Endothelial cell of umbilical vein (primary cell): Measurements from ENCODE around the gene SLC12A2. TPM values are rescaled to one million over a fixed set of nuclear protein-coding genes. Genes with fewer than 3 reads are reported as not detected.

Source experiments
- BruUV-seq: library from RNA; stranded (reverse); fragments of 400-500 nt; replicated peaks from 2 replicates; lab custom pipeline; 2021; lab: Mats Ljungman, UMichigan
- CTCF ChIA-PET: fragments of 300-600, 350-600 bp; sonication (Branson Sonifier 250); formaldehyde crosslinking; loops from one replicate; lab custom pipeline; 2021; ENCODE audit warnings: antibody characterized with exemption, inconsistent platforms; lab: Charles Lee
- POLR2A ChIA-PET: fragments of 300-600, 350-600 bp; sonication (Branson Sonifier 250); formaldehyde crosslinking; loops from one replicate; lab custom pipeline; 2021; ENCODE audit warnings: antibody characterized with exemption, inconsistent platforms; lab: Charles Lee
- DNase-seq: peaks from one replicate; pipeline ENCODE4 v3.0.0-alpha.2; 2011; ENCODE audit warnings: low read depth, low spot score
- FAIRE-seq: peaks from 2 replicates; lab custom pipeline; 2011; peaks lifted over from hg19 to GRCh38; lab: Jason Lieb, UNC
- H2AFZ ChIP-seq: 2 replicates; pipeline ENCODE4 v1.6.0; 2012; ENCODE audit warnings: low read depth, low read length, control low read depth, inconsistent platforms
- H3K27ac ChIP-seq: 2 replicates; pipeline ENCODE4 v1.5.1; 2011; ENCODE audit warnings: low read depth, mild to moderate bottlenecking, control low read depth, low read length, moderate library complexity; ENCODE audit not compliant: insufficient read depth
- H3K27me3 ChIP-seq, 2 experiments: 2 replicates each; pipeline versions ENCODE4 v1.6.0 to v1.6.1; 2011; ENCODE audit warnings: low read length in 2 of 2, mixed read lengths in 1 of 2; ENCODE audit not compliant: control insufficient read depth in 2 of 2, insufficient read depth in 2 of 2
- H3K36me3 ChIP-seq, 2 experiments: 2 replicates in 1 of 2; 3 replicates in 1 of 2; pipeline ENCODE4 v1.5.1; 2011; ENCODE audit warnings: low read length in 2 of 2, mild to moderate bottlenecking in 1 of 2, moderate library complexity in 1 of 2; ENCODE audit not compliant: control insufficient read depth in 2 of 2, insufficient read depth in 2 of 2; ENCODE audit errors: extremely low read depth in 1 of 2
- H3K4me1 ChIP-seq: 3 replicates; pipeline ENCODE4 v1.5.1; 2011; ENCODE audit warnings: mild to moderate bottlenecking, low read length; ENCODE audit not compliant: control insufficient read depth, insufficient read depth; ENCODE audit errors: extremely low read depth
- H3K4me2 ChIP-seq: 2 replicates; pipeline ENCODE4 v1.6.1; 2011; ENCODE audit warnings: low read length, control low read depth, mixed read lengths; ENCODE audit not compliant: insufficient read depth
- H3K4me3 ChIP-seq, 3 experiments: fragments of 200-600 bp in 1 of 3; sonication (generic), shearing (Covaris generic) in 1 of 3; replicated peaks in 1 of 3; 2 replicates each; pipeline ENCODE4 v1.5.1; 2011 to 2016; ENCODE audit warnings: control low read depth in 3 of 3, low read length in 3 of 3, mild to moderate bottlenecking in 2 of 3, inconsistent platforms in 1 of 3, low read depth in 1 of 3, moderate library complexity in 1 of 3; ENCODE audit not compliant: insufficient read depth in 1 of 3
- H3K79me2 ChIP-seq: 2 replicates; pipeline ENCODE4 v1.6.0; 2012; ENCODE audit warnings: low read length, inconsistent platforms; ENCODE audit not compliant: control insufficient read depth, insufficient read depth
- H3K9ac ChIP-seq: replicated peaks from 2 replicates; pipeline ENCODE3; 2011; ENCODE audit warnings: low read length, control low read depth; ENCODE audit not compliant: insufficient read depth; ENCODE audit errors: extremely low read depth
- H3K9me1 ChIP-seq: replicated peaks from 3 replicates; pipeline ENCODE4 v1.6.0; 2011; ENCODE audit warnings: mild to moderate bottlenecking, low read length; ENCODE audit not compliant: control insufficient read depth, insufficient read depth; ENCODE audit errors: extremely low read depth
- H3K9me3 ChIP-seq: replicated peaks from 2 replicates; pipeline ENCODE4 v1.5.1; 2012; ENCODE audit warnings: low read length, inconsistent platforms; ENCODE audit not compliant: control insufficient read depth, insufficient read depth
- H4K20me1 ChIP-seq: replicated peaks from 2 replicates; pipeline ENCODE3; 2011; ENCODE audit warnings: mild to moderate bottlenecking, low read length; ENCODE audit not compliant: control insufficient read depth, insufficient read depth; ENCODE audit errors: extremely low read depth
- CTCF ChIP-seq, 2 donors: IDR thresholded peaks; 1 replicate in 1 of 2; 2 replicates in 1 of 2; pipeline ENCODE4 v1.5.1; 2011; ENCODE audit warnings: low read length in 2 of 2, mild to moderate bottlenecking in 2 of 2, moderate library complexity in 2 of 2, control low read depth in 1 of 2, inconsistent platforms in 1 of 2, low read depth in 1 of 2; ENCODE audit not compliant: insufficient read depth in 1 of 2; ENCODE audit errors: extremely low read depth in 1 of 2
- EZH2 ChIP-seq: IDR thresholded peaks from 2 replicates; pipeline ENCODE4 v1.6.1; 2012; ENCODE audit warnings: borderline replicate concordance, low read depth, mild to moderate bottlenecking, moderate library complexity, low read length, inconsistent platforms; ENCODE audit not compliant: severe bottlenecking
- FOS ChIP-seq: IDR thresholded peaks from 2 replicates; pipeline ENCODE4 v1.6.1; 2011; ENCODE audit warnings: mild to moderate bottlenecking, low read length, moderate library complexity, borderline replicate concordance; ENCODE audit not compliant: insufficient read depth
- GATA2 ChIP-seq: IDR thresholded peaks from 2 replicates; pipeline ENCODE4 v1.7.0; 2011; ENCODE audit warnings: low read depth, mild to moderate bottlenecking, moderate library complexity, mixed read lengths, low read length; ENCODE audit not compliant: insufficient read length, insufficient read depth
- JUN ChIP-seq: IDR thresholded peaks from 2 replicates; pipeline ENCODE4 v1.6.1; 2011; ENCODE audit warnings: borderline replicate concordance, low read depth; ENCODE audit not compliant: insufficient read length, insufficient read depth
- MAX ChIP-seq: IDR thresholded peaks from 2 replicates; pipeline ENCODE4 v1.6.1; 2011; ENCODE audit not compliant: insufficient read depth, insufficient read length
- MYC ChIP-seq: IDR thresholded peaks from one replicate; pipeline ENCODE4 v1.6.1; 2011; ENCODE audit warnings: mild to moderate bottlenecking, low read depth, low read length
- POLR2A ChIP-seq: IDR thresholded peaks from 2 replicates; pipeline ENCODE4 v1.6.1; 2012; ENCODE audit warnings: low read depth, mild to moderate bottlenecking, control low read depth, low read length
- POLR2AphosphoS5 ChIP-seq: IDR thresholded peaks from 2 replicates; pipeline ENCODE4 v1.6.1; 2012; ENCODE audit warnings: low read depth, mild to moderate bottlenecking, control low read depth, low read length, moderate library complexity; ENCODE audit not compliant: insufficient read depth
- dilution Hi-C: fragments of 300-500 bp; cut with MboI; formaldehyde crosslinking; loops from one replicate; pipeline ENCODE4 v1.15.0; 2019; ENCODE audit warnings: low sequenced_read_pairs; ENCODE audit not compliant: extremely low pct_ligation_motif_present
- intact Hi-C: fragments of 100-400 bp; cut with micrococcal nuclease; formaldehyde crosslinking; loops from one replicate; pipeline ENCODE4 v1.10.0; 2022
- polyA plus RNA-seq, 4 experiments: library from polyadenylated mRNA; depleted of rRNA in 3 of 4; stranded (reverse) in 3 of 4; unstranded in 1 of 4; fragments of >200 nt; gene quantifications; 2 replicates each; pipeline versions ENCODE4 v1.2.1 to v1.2.3, GENCODE V29; 2011 to 2012; ENCODE audit warnings: missing spikeins in 1 of 4
- total RNA-seq: library from RNA; stranded (reverse); gene quantifications from 2 replicates; pipeline ENCODE4 v1.2.3, GENCODE V29; 2021

SLC12A2 gene
- total and polyA plus RNA-seq, 2 donors (not counting 3 experiments of a cell fraction or from before 2014, with no cell fraction given) = 11.0 to 59.5 TPM

- H3K4me3 ChIP-seq = no peak overlapping the region
- dilution Hi-C loops = no loop called here
- H3K4me2 ChIP-seq = no peak overlapping the region
- FAIRE-seq (no peak), DNase-seq (no peak)
- H3K27ac ChIP-seq = no peak overlapping the region
- H3K9me3 ChIP-seq = peaks cover 2% of the 10 kb centered on the region
- BruUV-seq = no TSS peak
- POLR2A ChIA-PET = no interaction called here
- H3K27me3 ChIP-seq = no peaks in the 10 kb centered on the region
- intact Hi-C loops = no loop called here
- H3K36me3 ChIP-seq = no peaks in the 10 kb centered on the region
- no peak for TF ChIP-seq FOS
- TF ChIP-seq JUN = no peak
- TF ChIP-seq POLR2A = no peak
- no peak for TF ChIP-seq MAX
- no peak for TF ChIP-seq POLR2AphosphoS5
- H4K20me1 ChIP-seq = peaks cover 3% of the 10 kb centered on the region
- no peaks in the 10 kb centered on the region for H3K4me1 ChIP-seq
- CTCF ChIA-PET = interaction anchor here (1.2 to 2.0 kb wide), 2 partner anchors 14 to 18 kb away, joined by 3 to 4 read pairs; no protein-coding TSS in a partner anchor
- no peak overlapping the region for H3K9ac ChIP-seq
- H3K9me1 ChIP-seq = no peaks in the 10 kb centered on the region
- H3K79me2 ChIP-seq = peaks cover 39% of the 10 kb centered on the region
- H2AFZ ChIP-seq = no peak overlapping the region
These were observed 16.4 kb downstream of the SLC12A2 start for GRCh38 chr5:128099944-128100343.

DNA sequence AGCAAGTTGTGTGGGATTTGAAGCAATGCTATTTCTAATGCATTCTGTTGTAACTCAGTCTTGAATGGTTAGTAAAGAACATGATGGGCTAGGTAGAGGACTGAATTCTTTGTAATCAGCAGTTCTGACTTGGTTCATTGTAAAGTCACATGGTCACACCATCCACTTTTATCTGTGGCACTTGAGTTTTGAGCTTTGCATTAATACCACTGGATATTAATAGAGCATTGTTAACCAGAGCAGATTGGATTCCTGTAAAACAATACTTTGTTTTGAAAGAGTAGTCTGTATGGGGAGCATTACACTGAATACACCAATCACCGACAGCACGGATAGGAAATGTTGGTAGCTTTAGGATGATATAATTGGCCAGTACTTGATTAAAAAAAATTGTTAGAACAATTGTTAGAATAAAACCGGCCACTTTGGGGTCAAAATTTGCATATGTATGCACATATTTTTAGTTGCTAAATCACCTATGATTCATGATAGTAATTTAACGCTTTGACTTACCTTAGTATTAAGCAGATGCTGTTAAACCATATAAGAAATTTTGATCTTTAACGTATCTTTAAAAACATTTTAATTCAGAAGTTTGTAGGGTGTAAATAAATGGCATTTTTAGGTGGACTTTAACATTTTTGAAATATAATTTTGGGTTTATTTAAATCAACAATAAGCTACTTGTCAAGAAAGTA is 17.4 kb downstream of the SLC12A2 start:
- H3K4me1 ChIP-seq = no peaks in the 10 kb centered on the region
- FAIRE-seq (no peak), DNase-seq (no peak)
- H3K36me3 ChIP-seq = no peaks in the 10 kb centered on the region
- no peak overlapping the region for H3K4me2 ChIP-seq
- TF ChIP-seq JUN = no peak
- no peak for TF ChIP-seq GATA2
- TF ChIP-seq CTCF (IDR thresholded peaks at IDR 0.05; ENCODE audit: extremely low read depth in 1 of 2, insufficient read depth in 1 of 2, low read depth in 1 of 2, low read length in 2 of 2) = no peak
- TF ChIP-seq MAX = no peak
- no peak for TF ChIP-seq MYC
- no peak for TF ChIP-seq FOS
- TF ChIP-seq EZH2 = no peak
- TF ChIP-seq POLR2AphosphoS5 = no peak
- TF ChIP-seq POLR2A = no peak
- no peak overlapping the region for H2AFZ ChIP-seq
- no peaks in the 10 kb centered on the region for H3K9me1 ChIP-seq
- POLR2A ChIA-PET = no interaction called here
- H3K79me2 ChIP-seq = peaks cover 39% of the 10 kb centered on the region
- no TSS peak for BruUV-seq
- dilution Hi-C loops = no loop called here
- no peaks in the 10 kb centered on the region for H4K20me1 ChIP-seq
- no peak overlapping the region for H3K9ac ChIP-seq
- H3K27ac ChIP-seq = no peak overlapping the region
- intact Hi-C loops = no loop called here
- no peak overlapping the region for H3K4me3 ChIP-seq
- no peaks in the 10 kb centered on the region for H3K27me3 ChIP-seq
- CTCF ChIA-PET = interaction anchor here (1.1 kb wide), 1 partner anchor 62 kb away, joined by 3 read pairs; no protein-coding TSS in a partner anchor
- H3K9me3 ChIP-seq = peaks cover 2% of the 10 kb centered on the region
